ENCODE data around the gene COPRS. TPM values are rescaled to one million over a fixed set of nuclear protein-coding genes. Genes with fewer than 3 reads are reported as not detected.

COPRS gene
- total RNA-seq, 1 experiment from 2014 or later = 52.4 TPM

DNA sequence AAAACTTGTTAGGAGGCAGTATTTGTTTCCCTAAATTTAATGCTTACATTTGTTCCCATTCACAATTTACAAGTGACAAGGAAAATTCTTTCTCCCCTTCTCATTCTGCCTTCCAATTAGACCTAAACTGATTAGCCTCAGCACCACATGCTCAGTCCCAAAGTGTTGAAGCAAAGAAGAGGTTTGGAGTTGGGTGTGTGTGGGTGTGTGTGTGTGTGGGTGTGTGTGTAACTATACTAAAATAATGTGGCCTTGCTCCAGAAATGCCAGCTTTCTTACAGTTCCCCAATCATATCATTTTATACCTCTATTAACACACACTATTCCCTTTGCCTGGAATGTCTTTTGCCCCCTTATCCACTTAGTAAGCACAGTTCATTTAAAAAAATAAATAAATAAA lies 49.3 kb upstream of the COPRS start:
- H3K27me3 ChIP-seq (ENCODE audit: insufficient read depth, low read length) = no peaks in the 10 kb centered on the region
- no peak overlapping the region for H3K27ac ChIP-seq (ENCODE audit: low read depth, low read length)
- no TSS peak for BruUV-seq (replicated peaks)
- no peak overlapping the region for H3K4me3 ChIP-seq (replicated peaks in 1 of 2; ENCODE audit: low read depth in 1 of 2, low read length in 2 of 2)
- H3K9ac ChIP-seq (ENCODE audit: low read length) = no peak overlapping the region
- ChIA-PET RAD21 (ENCODE audit: low non-redundant PET in 1 of 2, low total read pairs in 2 of 2, uncharacterized antibody in 2 of 2, unreplicated experiment in 2 of 2) (no interaction called here), CTCF (no interaction called here), POLR2A (no interaction called here)
- TF ChIP-seq TCF7L2 (IDR thresholded peaks at IDR 0.05; ENCODE audit: borderline replicate concordance, extremely low read depth, insufficient read depth, insufficient read length) (no peak), EGR1 (IDR thresholded peaks at IDR 0.05; ENCODE audit: low read depth) (no peak), ZFX (IDR thresholded peaks at IDR 0.05) (no peak), CBX3 (IDR thresholded peaks at IDR 0.05; ENCODE audit: low read depth) (no peak), EZH2phosphoT487 (IDR thresholded peaks at IDR 0.05; ENCODE audit: borderline replicate concordance) (no peak), CEBPB (IDR thresholded peaks at IDR 0.05; ENCODE audit: low read depth) (no peak), RAD21 (IDR thresholded peaks at IDR 0.05; ENCODE audit: low read depth) (no peak), SIN3A (IDR thresholded peaks at IDR 0.05; ENCODE audit: low read depth) (no peak), FOSL1 (IDR thresholded peaks at IDR 0.05; ENCODE audit: low read depth) (no peak), YY1 (IDR thresholded peaks at IDR 0.05; ENCODE audit: extremely low read depth, insufficient replicate concordance, low read depth, low read length) (no peak)
- TF ChIP-seq, protein P1, sequence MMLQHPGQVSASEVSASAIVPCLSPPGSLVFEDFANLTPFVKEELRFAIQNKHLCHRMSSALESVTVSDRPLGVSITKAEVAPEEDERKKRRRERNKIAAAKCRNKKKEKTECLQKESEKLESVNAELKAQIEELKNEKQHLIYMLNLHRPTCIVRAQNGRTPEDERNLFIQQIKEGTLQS (IDR thresholded peaks at IDR 0.05) = no peak
- TF ChIP-seq, protein P2, sequence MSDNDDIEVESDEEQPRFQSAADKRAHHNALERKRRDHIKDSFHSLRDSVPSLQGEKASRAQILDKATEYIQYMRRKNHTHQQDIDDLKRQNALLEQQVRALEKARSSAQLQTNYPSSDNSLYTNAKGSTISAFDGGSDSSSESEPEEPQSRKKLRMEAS (IDR thresholded peaks at IDR 0.05) = no peak
- TF ChIP-seq, protein P3, sequence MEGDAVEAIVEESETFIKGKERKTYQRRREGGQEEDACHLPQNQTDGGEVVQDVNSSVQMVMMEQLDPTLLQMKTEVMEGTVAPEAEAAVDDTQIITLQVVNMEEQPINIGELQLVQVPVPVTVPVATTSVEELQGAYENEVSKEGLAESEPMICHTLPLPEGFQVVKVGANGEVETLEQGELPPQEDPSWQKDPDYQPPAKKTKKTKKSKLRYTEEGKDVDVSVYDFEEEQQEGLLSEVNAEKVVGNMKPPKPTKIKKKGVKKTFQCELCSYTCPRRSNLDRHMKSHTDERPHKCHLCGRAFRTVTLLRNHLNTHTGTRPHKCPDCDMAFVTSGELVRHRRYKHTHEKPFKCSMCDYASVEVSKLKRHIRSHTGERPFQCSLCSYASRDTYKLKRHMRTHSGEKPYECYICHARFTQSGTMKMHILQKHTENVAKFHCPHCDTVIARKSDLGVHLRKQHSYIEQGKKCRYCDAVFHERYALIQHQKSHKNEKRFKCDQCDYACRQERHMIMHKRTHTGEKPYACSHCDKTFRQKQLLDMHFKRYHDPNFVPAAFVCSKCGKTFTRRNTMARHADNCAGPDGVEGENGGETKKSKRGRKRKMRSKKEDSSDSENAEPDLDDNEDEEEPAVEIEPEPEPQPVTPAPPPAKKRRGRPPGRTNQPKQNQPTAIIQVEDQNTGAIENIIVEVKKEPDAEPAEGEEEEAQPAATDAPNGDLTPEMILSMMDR (IDR thresholded peaks at IDR 0.05 in 2 of 3, conservative IDR thresholded peaks at IDR 0.05 in 1 of 3; ENCODE audit: borderline replicate concordance in 1 of 3, insufficient read depth in 1 of 3, low read depth in 2 of 3, low read length in 2 of 3) = no peak
- TF ChIP-seq, protein P4, sequence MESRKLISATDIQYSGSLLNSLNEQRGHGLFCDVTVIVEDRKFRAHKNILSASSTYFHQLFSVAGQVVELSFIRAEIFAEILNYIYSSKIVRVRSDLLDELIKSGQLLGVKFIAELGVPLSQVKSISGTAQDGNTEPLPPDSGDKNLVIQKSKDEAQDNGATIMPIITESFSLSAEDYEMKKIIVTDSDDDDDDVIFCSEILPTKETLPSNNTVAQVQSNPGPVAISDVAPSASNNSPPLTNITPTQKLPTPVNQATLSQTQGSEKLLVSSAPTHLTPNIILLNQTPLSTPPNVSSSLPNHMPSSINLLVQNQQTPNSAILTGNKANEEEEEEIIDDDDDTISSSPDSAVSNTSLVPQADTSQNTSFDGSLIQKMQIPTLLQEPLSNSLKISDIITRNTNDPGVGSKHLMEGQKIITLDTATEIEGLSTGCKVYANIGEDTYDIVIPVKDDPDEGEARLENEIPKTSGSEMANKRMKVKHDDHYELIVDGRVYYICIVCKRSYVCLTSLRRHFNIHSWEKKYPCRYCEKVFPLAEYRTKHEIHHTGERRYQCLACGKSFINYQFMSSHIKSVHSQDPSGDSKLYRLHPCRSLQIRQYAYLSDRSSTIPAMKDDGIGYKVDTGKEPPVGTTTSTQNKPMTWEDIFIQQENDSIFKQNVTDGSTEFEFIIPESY (IDR thresholded peaks at IDR 0.05; ENCODE audit: extremely low read depth, insufficient replicate concordance, low read length) = no peak
- no peak for DNase-seq (ENCODE audit: low read depth, low spot score)
- no peaks in the 10 kb centered on the region for H3K79me2 ChIP-seq (ENCODE audit: insufficient read depth, low read length)
- H3K36me3 ChIP-seq (ENCODE audit: control insufficient read depth in 1 of 2, insufficient read depth in 2 of 2, low read length in 2 of 2) = no peaks in the 10 kb centered on the region
- intact Hi-C loops (cut with micrococcal nuclease) = no loop called here
- 0 out of 4 replicates have a peak, but pooled peaks cover 0 to 4% of the 10 kb centered on the region in 2 experiments for H3K4me1 ChIP-seq (ENCODE audit: control insufficient read depth in 1 of 2, insufficient read depth in 2 of 2, low read length in 2 of 2)
- H3K4me2 ChIP-seq (ENCODE audit: low read length) = no peak overlapping the region
- no peak for ATAC-seq
- no peak overlapping the region for H2AFZ ChIP-seq (ENCODE audit: low read depth, low read length, poor library complexity, severe bottlenecking)
- no peaks in the 10 kb centered on the region for H3K9me3 ChIP-seq (ENCODE audit: control insufficient read depth in 1 of 2, insufficient read depth in 1 of 2, low read depth in 1 of 2, low read length in 2 of 2)
- H4K20me1 ChIP-seq (ENCODE audit: insufficient read depth) = no peaks in the 10 kb centered on the region
- no peaks in the 10 kb centered on the region for H3K9me2 ChIP-seq (ENCODE audit: insufficient read depth)
